ENCODE results near the gene SLC25A23.

DNA sequence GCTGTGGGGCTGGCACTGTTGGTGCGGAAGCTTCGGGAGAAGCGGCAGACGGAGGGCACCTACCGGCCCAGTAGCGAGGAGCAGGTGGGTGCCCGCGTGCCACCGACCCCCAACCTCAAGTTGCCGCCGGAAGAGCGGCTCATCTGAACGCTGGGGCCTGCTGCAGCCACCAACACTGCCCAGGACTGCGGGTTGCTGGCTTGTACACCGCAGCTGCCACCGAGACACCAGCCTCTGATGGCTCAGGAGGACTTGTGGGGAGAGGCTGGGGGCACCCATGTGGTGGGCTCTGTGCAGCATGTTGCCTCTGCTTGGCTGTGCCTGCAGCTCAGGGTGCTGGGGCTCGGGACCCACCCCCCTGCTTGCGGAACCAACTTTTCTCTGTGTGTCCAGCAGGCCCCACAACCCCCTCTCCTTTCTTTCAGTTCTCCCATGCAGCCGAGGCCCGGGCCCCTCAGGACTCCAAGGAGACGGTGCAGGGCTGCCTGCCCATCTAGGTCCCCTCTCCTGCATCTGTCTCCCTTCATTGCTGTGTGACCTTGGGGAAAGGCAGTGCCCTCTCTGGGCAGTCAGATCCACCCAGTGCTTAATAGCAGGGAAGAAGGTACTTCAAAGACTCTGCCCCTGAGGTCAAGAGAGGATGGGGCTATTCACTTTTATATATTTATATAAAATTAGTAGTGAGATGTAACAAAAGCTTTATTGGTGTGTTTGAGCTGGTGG is 7.1 kb upstream of the SLC25A23 start:
- TF ChIP-seq, protein P1, sequence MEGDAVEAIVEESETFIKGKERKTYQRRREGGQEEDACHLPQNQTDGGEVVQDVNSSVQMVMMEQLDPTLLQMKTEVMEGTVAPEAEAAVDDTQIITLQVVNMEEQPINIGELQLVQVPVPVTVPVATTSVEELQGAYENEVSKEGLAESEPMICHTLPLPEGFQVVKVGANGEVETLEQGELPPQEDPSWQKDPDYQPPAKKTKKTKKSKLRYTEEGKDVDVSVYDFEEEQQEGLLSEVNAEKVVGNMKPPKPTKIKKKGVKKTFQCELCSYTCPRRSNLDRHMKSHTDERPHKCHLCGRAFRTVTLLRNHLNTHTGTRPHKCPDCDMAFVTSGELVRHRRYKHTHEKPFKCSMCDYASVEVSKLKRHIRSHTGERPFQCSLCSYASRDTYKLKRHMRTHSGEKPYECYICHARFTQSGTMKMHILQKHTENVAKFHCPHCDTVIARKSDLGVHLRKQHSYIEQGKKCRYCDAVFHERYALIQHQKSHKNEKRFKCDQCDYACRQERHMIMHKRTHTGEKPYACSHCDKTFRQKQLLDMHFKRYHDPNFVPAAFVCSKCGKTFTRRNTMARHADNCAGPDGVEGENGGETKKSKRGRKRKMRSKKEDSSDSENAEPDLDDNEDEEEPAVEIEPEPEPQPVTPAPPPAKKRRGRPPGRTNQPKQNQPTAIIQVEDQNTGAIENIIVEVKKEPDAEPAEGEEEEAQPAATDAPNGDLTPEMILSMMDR (IDR thresholded peaks at IDR 0.05; ENCODE audit: borderline replicate concordance, extremely low read depth, low read length, poor library complexity, severe bottlenecking) = no peak
- no peak for TF ChIP-seq EZH2 (IDR thresholded peaks at IDR 0.05; ENCODE audit: borderline replicate concordance, low read depth, low read length, severe bottlenecking)
